H1 (cell line): ENCODE measurements around the gene IRF2BP2. TPM values are rescaled to one million over a fixed set of nuclear protein-coding genes. Genes with fewer than 3 reads are reported as not detected.

Source experiments
- CTCF ChIA-PET: fragments of 300-600 bp; sonication (Branson Sonifier 250); formaldehyde crosslinking; loops from one replicate; lab custom pipeline; 2021; ENCODE audit not compliant: partially characterized antibody; lab: Charles Lee
- POLR2A ChIA-PET: fragments of 300-600 bp; sonication (Branson Sonifier 250); formaldehyde crosslinking; loops from one replicate; lab custom pipeline; 2021; ENCODE audit warnings: inconsistent platforms; ENCODE audit not compliant: partially characterized antibody; lab: Charles Lee
- DNase-seq, 2 experiments: peaks; one replicate each; pipeline versions ENCODE4 v3.0.0 to v3.0.0-alpha.2; 2010 to 2022; ENCODE audit warnings: low spot score in 2 of 2, low read depth in 1 of 2, mixed read lengths in 1 of 2
- FAIRE-seq: peaks from 2 replicates; lab custom pipeline; 2011; peaks lifted over from hg19 to GRCh38; lab: Jason Lieb, UNC
- H2AFZ ChIP-seq: 2 replicates; pipeline ENCODE4 v1.8.1; 2012; ENCODE audit warnings: low read length, inconsistent platforms
- H2AK5ac ChIP-seq: 2 replicates; pipeline ENCODE4 v1.6.1; 2013; ENCODE audit warnings: low read depth, low read length
- H2BK120ac ChIP-seq: replicated peaks from 2 replicates; pipeline ENCODE3; 2013; ENCODE audit warnings: low read depth, low read length, inconsistent platforms
- H2BK12ac ChIP-seq: 2 replicates; pipeline ENCODE4 v1.6.1; 2013; ENCODE audit warnings: low read depth, low read length
- H2BK15ac ChIP-seq: 2 replicates; pipeline ENCODE4 v1.6.1; 2013; ENCODE audit warnings: low read length
- H2BK20ac ChIP-seq: 2 replicates; pipeline ENCODE4 v1.6.1; 2013; ENCODE audit warnings: low read length
- H2BK5ac ChIP-seq: 2 replicates; pipeline ENCODE4 v1.6.1; 2013; ENCODE audit warnings: low read depth, low read length
- H3K14ac ChIP-seq: 2 replicates; pipeline ENCODE4 v1.6.1; 2013; ENCODE audit warnings: inconsistent platforms; ENCODE audit not compliant: insufficient read length
- H3K18ac ChIP-seq: 2 replicates; pipeline ENCODE4 v1.6.1; 2013; ENCODE audit warnings: low read length; ENCODE audit errors: extremely low read depth
- H3K23ac ChIP-seq: 2 replicates; pipeline ENCODE4 v1.6.1; 2013; ENCODE audit warnings: inconsistent platforms; ENCODE audit not compliant: insufficient read length
- H3K23me2 ChIP-seq: 2 replicates; pipeline ENCODE4 v1.6.1; 2013; ENCODE audit warnings: low read depth, low read length
- H3K27ac ChIP-seq: 2 replicates; pipeline ENCODE4 v1.6.1; 2011; ENCODE audit warnings: low read depth, low read length, inconsistent platforms
- H3K27me3 ChIP-seq, 4 experiments: replicated peaks in 1 of 4; 1 replicate in 1 of 4; 2 replicates in 3 of 4; pipeline versions ENCODE4 v1.6.1 to v1.8.1; 2011 to 2013; ENCODE audit warnings: low read length in 3 of 4, mild to moderate bottlenecking in 3 of 4, inconsistent platforms in 2 of 4, mixed read lengths in 2 of 4, moderate library complexity in 1 of 4; ENCODE audit not compliant: control insufficient read depth in 3 of 4, insufficient read depth in 3 of 4; ENCODE audit errors: extremely low read depth in 1 of 4
- H3K36me3 ChIP-seq, 4 experiments: 2 replicates each; pipeline versions ENCODE4 v1.6.1 to v1.8.1; 2011 to 2013; ENCODE audit warnings: mild to moderate bottlenecking in 4 of 4, low read length in 3 of 4, moderate library complexity in 2 of 4, control low read depth in 1 of 4, inconsistent platforms in 1 of 4; ENCODE audit not compliant: insufficient read depth in 4 of 4, control insufficient read depth in 2 of 4
- H3K4ac ChIP-seq: replicated peaks from 2 replicates; pipeline ENCODE3; 2013; ENCODE audit warnings: low read length, low read depth, mixed read lengths, inconsistent platforms; ENCODE audit not compliant: insufficient read length
- H3K4me1 ChIP-seq, 4 experiments: replicated peaks in 1 of 4; 1 replicate in 1 of 4; 2 replicates in 3 of 4; pipeline versions ENCODE4 v1.6.1 to v1.8.1; 2011 to 2013; ENCODE audit warnings: low read length in 3 of 4, inconsistent platforms in 2 of 4, mixed read lengths in 1 of 4; ENCODE audit not compliant: insufficient read depth in 4 of 4, control insufficient read depth in 3 of 4
- H3K4me2 ChIP-seq, 2 experiments: 2 replicates each; pipeline versions ENCODE4 v1.6.1 to v1.8.1; 2011 to 2013; ENCODE audit warnings: low read depth in 2 of 2, low read length in 2 of 2, control low read depth in 1 of 2, inconsistent platforms in 1 of 2, mild to moderate bottlenecking in 1 of 2; ENCODE audit not compliant: insufficient read depth in 1 of 2
- H3K4me3 ChIP-seq, 4 experiments: fragments of 200-600, 300-600 bp in 1 of 4; sonication (generic), shearing (Covaris generic), sonication (Bioruptor Twin) in 1 of 4; 2 replicates each; pipeline versions ENCODE4 v1.5.1 to v1.8.1; 2011 to 2016; ENCODE audit warnings: low read length in 4 of 4, low read depth in 3 of 4, control low read depth in 2 of 4, inconsistent platforms in 2 of 4, mild to moderate bottlenecking in 2 of 4, mixed read lengths in 1 of 4, moderate library complexity in 1 of 4; ENCODE audit not compliant: insufficient read depth in 2 of 4; ENCODE audit errors: extremely low read depth in 1 of 4
- H3K56ac ChIP-seq: replicated peaks from 2 replicates; pipeline ENCODE3; 2013; ENCODE audit warnings: low read depth, mild to moderate bottlenecking, mixed read lengths, low read length, inconsistent platforms; ENCODE audit not compliant: insufficient read length
- H3K79me1 ChIP-seq: 2 replicates; pipeline ENCODE4 v1.6.1; 2013; ENCODE audit warnings: low read depth, low read length, control low read depth
- H3K79me2 ChIP-seq, 2 experiments: 2 replicates each; pipeline versions ENCODE4 v1.6.1 to v1.8.1; 2012 to 2013; ENCODE audit warnings: low read length in 2 of 2, mild to moderate bottlenecking in 2 of 2, inconsistent platforms in 1 of 2; ENCODE audit not compliant: insufficient read depth in 2 of 2, control insufficient read depth in 1 of 2
- H3K9ac ChIP-seq, 4 experiments: replicated peaks in 1 of 4; 1 replicate in 1 of 4; 2 replicates in 3 of 4; pipeline versions ENCODE4 v1.6.1 to v1.8.1; 2011 to 2013; ENCODE audit warnings: low read depth in 3 of 4, low read length in 3 of 4, control low read depth in 2 of 4, mild to moderate bottlenecking in 2 of 4, moderate library complexity in 2 of 4, inconsistent platforms in 1 of 4; ENCODE audit errors: extremely low read depth in 1 of 4
- H3K9me3 ChIP-seq, 2 experiments: 2 replicates each; pipeline versions ENCODE4 v1.6.1 to v1.8.1; 2012 to 2013; ENCODE audit warnings: mild to moderate bottlenecking in 2 of 2, moderate library complexity in 2 of 2, control low read depth in 1 of 2, inconsistent platforms in 1 of 2, low read depth in 1 of 2, low read length in 1 of 2, mixed read lengths in 1 of 2; ENCODE audit not compliant: insufficient read depth in 2 of 2
- H4K20me1 ChIP-seq, 2 experiments: replicated peaks in 1 of 2; 2 replicates each; pipeline versions ENCODE3 to v1.8.1; 2011 to 2013; ENCODE audit warnings: inconsistent platforms in 2 of 2, low read length in 2 of 2, mild to moderate bottlenecking in 1 of 2; ENCODE audit not compliant: insufficient read depth in 2 of 2, control insufficient read depth in 1 of 2
- H4K5ac ChIP-seq: 2 replicates; pipeline ENCODE4 v1.6.1; 2013; ENCODE audit warnings: low read length, low read depth, mixed read lengths, inconsistent platforms; ENCODE audit not compliant: insufficient read length
- H4K8ac ChIP-seq: 2 replicates; pipeline ENCODE4 v1.8.0; 2013; ENCODE audit warnings: mild to moderate bottlenecking, moderate library complexity, low read length, inconsistent platforms; ENCODE audit not compliant: insufficient read depth; ENCODE audit errors: extremely low read depth
- H4K91ac ChIP-seq: replicated peaks from 2 replicates; pipeline ENCODE3; 2013; ENCODE audit warnings: low read length, mixed read lengths, inconsistent platforms; ENCODE audit not compliant: insufficient read length
- BCL11A ChIP-seq, 2 experiments: IDR thresholded peaks; one replicate each; pipeline ENCODE4 v1.6.1; 2011; ENCODE audit warnings: low read depth in 2 of 2, low read length in 2 of 2, mild to moderate bottlenecking in 2 of 2
- CEBPB ChIP-seq: IDR thresholded peaks from 2 replicates; pipeline ENCODE4 v1.6.1; 2012; ENCODE audit warnings: low read depth, low read length
- CHD1 ChIP-seq: IDR thresholded peaks from 2 replicates; pipeline ENCODE4 v1.6.1; 2012; ENCODE audit warnings: low read depth, low read length, improper control_type of control experiment
- GABPA ChIP-seq: IDR thresholded peaks from 2 replicates; pipeline ENCODE4 v1.6.1; 2011; ENCODE audit warnings: mild to moderate bottlenecking, low read length, moderate library complexity, borderline replicate concordance; ENCODE audit not compliant: insufficient read depth
- GTF2F1 ChIP-seq: IDR thresholded peaks from 2 replicates; pipeline ENCODE4 v1.6.1; 2012; ENCODE audit warnings: low read depth, low read length, improper control_type of control experiment, borderline replicate concordance
- HDAC6 ChIP-seq: IDR thresholded peaks from one replicate; pipeline ENCODE4 v1.7.1; 2012; ENCODE audit warnings: low read depth, mild to moderate bottlenecking, inconsistent platforms, low read length, moderate library complexity
- SAP30 ChIP-seq: fragments of 300-600 bp; sonication (generic); IDR thresholded peaks from 2 replicates; pipeline ENCODE4 v1.7.1; 2012; ENCODE audit warnings: low read length, moderate library complexity, mild to moderate bottlenecking, inconsistent platforms; ENCODE audit not compliant: insufficient read depth, insufficient replicate concordance
- TAF1 ChIP-seq: IDR thresholded peaks from 2 replicates; pipeline ENCODE4 v1.6.1; 2011; ENCODE audit warnings: mild to moderate bottlenecking, low read depth, low read length
- WGBS, 2 experiments: shearing (Covaris generic) in 1 of 2; methylation state at CpG; one replicate each; pipeline versions ENCODE4 v1.1.6 to v1.1.7; 2013 to 2015; ENCODE audit warnings: low lambda C conversion rate in 2 of 2, mixed read lengths in 2 of 2, inconsistent platforms in 1 of 2, low coverage in 1 of 2, missing lambda C conversion rate in 1 of 2; ENCODE audit not compliant: insufficient replicate concordance in 2 of 2, insufficient coverage in 1 of 2, insufficient read length in 1 of 2; ENCODE audit errors: extremely low coverage in 1 of 2, missing lambda C conversion rate in 1 of 2; 5-methylcytosine and 5-hydroxymethylcytosine counted together
- polyA plus RNA-seq, 7 experiments: library from polyadenylated mRNA; depleted of rRNA in 3 of 7; stranded (reverse) in 5 of 7; unstranded in 2 of 7; fragments of >200 nt in 5 of 7; fragments of 200-250 nt in 2 of 7; gene quantifications; 1 replicate in 5 of 7; 2 replicates in 1 of 7; 4 replicates in 1 of 7; pipeline versions ENCODE4 v1.2.1 to v1.2.3, GENCODE V29; 2011 to 2013; ENCODE audit warnings: missing spikeins in 2 of 7, mixed read lengths in 2 of 7
- total RNA-seq: library from RNA; stranded (reverse); fragmentation: NEBNext Ultra II Directional; extraction: Animal tissue kit (Norgen Biotek cat#: 25700); gene quantifications from 2 replicates; pipeline ENCODE4 v1.2.1, GENCODE V29; 2021

Gene IRF2BP2
- total and polyA plus RNA-seq, 2 of the 8 experiments (the other 6 are each of a cell fraction or from before 2014, with no cell fraction given) = 24.9 to 67.5 TPM

DNA sequence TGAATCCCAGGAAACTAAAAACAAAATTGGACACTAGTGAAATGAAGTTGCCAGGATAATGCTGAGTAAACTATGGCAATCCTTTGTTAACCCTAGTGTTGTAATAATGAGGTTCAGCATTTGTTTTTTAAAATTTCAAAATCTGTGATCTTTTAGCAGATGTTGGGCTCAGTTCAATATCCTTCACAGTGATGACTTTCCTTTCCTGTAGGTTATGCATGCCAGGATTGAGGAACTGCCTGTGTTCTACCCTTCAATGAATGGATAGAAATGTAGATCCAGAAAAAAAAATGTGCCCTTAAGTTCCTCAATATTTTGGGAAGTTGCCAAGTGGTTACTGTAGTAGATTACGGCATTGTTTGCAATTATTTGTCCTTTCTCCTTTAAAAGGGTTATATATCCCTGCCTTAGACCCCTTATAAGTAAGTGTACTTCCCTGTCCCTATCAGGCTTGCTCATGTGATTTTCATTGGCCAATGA lies 35.5 kb upstream of the IRF2BP2 start:
- Histone ChIP-seq H2AK5ac (no peak overlapping the region), H3K14ac (no peak overlapping the region), H3K79me2 (no peaks in the 10 kb centered on the region), H3K9ac (no peak overlapping the region), H3K4me1 (peaks cover 0 to 3% (median 0%) of the 10 kb centered on the region in 4 experiments; a peak in 1 of 7 replicates), H3K18ac (no peak overlapping the region), H3K23ac (no peak overlapping the region), H3K36me3 (no peaks in the 10 kb centered on the region), H3K4me2 (no peak overlapping the region), H3K4me3 (no peak overlapping the region), H2BK15ac (no peak overlapping the region), H3K56ac (no peak overlapping the region), H2BK12ac (no peak overlapping the region), H3K27ac (no peak overlapping the region), H3K27me3 (no peaks in the 10 kb centered on the region), H3K79me1 (no peaks in the 10 kb centered on the region; the same call in 1 of the 2 replicates), H3K9me3 (peaks cover 5% of the 10 kb centered on the region in 2 experiments; a peak in 1 of 4 replicates), H3K23me2 (no peaks in the 10 kb centered on the region; the same call in 1 of the 2 replicates), H4K5ac (no peak overlapping the region), H2AFZ (no peak overlapping the region), H4K8ac (no peak overlapping the region), H4K91ac (no peak overlapping the region), H4K20me1 (no peaks in the 10 kb centered on the region), H2BK5ac (no peak overlapping the region), H2BK120ac (no peak overlapping the region), H3K4ac (no peak overlapping the region), H2BK20ac (no peak overlapping the region)
- TF ChIP-seq CEBPB = no peak
- no peak for TF ChIP-seq GABPA
- TF ChIP-seq HDAC6 = no peak
- TF ChIP-seq BCL11A (IDR thresholded peaks at IDR 0.05; ENCODE audit: low read depth in 2 of 2, low read length in 2 of 2) = no peak
- TF ChIP-seq TAF1 = no peak
- TF ChIP-seq CHD1 = no peak
- no peak for TF ChIP-seq SAP30
- no peak for TF ChIP-seq GTF2F1
- DNase-seq (no peak), FAIRE-seq (no peak)
- 100% methylated on average over 1 of the region's 1 CpG; no CpG with 5 or more reads in 1 of the 2 experiments for WGBS, 2 experiments
- ChIA-PET POLR2A (no interaction called here), CTCF (interaction anchor here (1.0 kb wide), 1 partner anchor 100 kb away, joined by 3 read pairs; no protein-coding TSS in a partner anchor)
